ENCODE measurements around the gene ADAM33. TPM values are rescaled to one million over a fixed set of nuclear protein-coding genes. Genes with fewer than 3 reads are reported as not detected.

The ADAM33 gene
- total RNA-seq, 2 donors from 2014 or later = 3.0 to 3.3 TPM

DNA sequence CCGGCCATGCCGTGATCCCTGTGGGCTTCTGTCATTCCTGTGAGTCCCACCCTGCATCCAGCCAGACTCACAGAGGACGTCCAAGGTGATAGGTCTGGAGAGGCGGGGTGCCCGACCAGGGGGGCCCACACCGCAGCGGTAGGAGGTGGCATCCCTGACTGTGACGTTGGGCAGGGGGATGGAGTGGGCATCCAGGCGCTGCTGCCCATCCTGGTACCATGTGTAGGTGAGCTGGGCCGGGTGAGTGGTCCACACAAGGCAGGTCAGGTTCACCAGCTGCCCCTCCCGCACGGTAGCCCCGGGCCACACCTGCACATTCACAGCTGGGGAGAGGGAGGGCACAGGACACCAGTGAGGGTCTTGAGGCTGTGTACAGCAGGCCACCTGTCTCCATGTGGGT, 11.6 kb upstream of the ADAM33 start:
- H3K36me3 Mint-ChIP-seq (ENCODE audit: low read depth) = no peaks in the 10 kb centered on the region
- Histone ChIP-seq H3K9me3 (ENCODE audit: control insufficient read depth, low read length) (no peaks in the 10 kb centered on the region), H3K9ac (ENCODE audit: extremely low read depth, low read length, poor library complexity, severe bottlenecking) (no peak overlapping the region), H3K36me3 (ENCODE audit: control insufficient read depth, insufficient read depth, low read length) (no peaks in the 10 kb centered on the region), H3K27ac (ENCODE audit: low read depth, low read length) (no peak overlapping the region), H3K4me1 (ENCODE audit: control insufficient read depth, insufficient read depth, low read length) (no peaks in the 10 kb centered on the region), H3K4me3 (ENCODE audit: low read length) (no peak overlapping the region), H3K27me3 (ENCODE audit: control insufficient read depth, insufficient read depth, low read length, poor library complexity, severe bottlenecking) (no peaks in the 10 kb centered on the region)
- no peaks in the 10 kb centered on the region for H3K4me1 Mint-ChIP-seq
- DNase-seq = no peak
- no peak overlapping the region for H3K4me3 Mint-ChIP-seq
- H3K27me3 Mint-ChIP-seq (ENCODE audit: insufficient read depth) = no peaks in the 10 kb centered on the region
- 89 to 91% methylated on average over 8 to 13 of the region's 13 CpGs for WGBS, 2 experiments (ENCODE audit: insufficient coverage in 1 of 2, insufficient read length in 1 of 2)
- H3K27ac Mint-ChIP-seq = no peak overlapping the region
- H3K9me3 Mint-ChIP-seq = peaks cover 2% of the 10 kb centered on the region
- TF ChIP-seq, protein P1, sequence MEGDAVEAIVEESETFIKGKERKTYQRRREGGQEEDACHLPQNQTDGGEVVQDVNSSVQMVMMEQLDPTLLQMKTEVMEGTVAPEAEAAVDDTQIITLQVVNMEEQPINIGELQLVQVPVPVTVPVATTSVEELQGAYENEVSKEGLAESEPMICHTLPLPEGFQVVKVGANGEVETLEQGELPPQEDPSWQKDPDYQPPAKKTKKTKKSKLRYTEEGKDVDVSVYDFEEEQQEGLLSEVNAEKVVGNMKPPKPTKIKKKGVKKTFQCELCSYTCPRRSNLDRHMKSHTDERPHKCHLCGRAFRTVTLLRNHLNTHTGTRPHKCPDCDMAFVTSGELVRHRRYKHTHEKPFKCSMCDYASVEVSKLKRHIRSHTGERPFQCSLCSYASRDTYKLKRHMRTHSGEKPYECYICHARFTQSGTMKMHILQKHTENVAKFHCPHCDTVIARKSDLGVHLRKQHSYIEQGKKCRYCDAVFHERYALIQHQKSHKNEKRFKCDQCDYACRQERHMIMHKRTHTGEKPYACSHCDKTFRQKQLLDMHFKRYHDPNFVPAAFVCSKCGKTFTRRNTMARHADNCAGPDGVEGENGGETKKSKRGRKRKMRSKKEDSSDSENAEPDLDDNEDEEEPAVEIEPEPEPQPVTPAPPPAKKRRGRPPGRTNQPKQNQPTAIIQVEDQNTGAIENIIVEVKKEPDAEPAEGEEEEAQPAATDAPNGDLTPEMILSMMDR (conservative IDR thresholded peaks at IDR 0.05) = no peak

DNA sequence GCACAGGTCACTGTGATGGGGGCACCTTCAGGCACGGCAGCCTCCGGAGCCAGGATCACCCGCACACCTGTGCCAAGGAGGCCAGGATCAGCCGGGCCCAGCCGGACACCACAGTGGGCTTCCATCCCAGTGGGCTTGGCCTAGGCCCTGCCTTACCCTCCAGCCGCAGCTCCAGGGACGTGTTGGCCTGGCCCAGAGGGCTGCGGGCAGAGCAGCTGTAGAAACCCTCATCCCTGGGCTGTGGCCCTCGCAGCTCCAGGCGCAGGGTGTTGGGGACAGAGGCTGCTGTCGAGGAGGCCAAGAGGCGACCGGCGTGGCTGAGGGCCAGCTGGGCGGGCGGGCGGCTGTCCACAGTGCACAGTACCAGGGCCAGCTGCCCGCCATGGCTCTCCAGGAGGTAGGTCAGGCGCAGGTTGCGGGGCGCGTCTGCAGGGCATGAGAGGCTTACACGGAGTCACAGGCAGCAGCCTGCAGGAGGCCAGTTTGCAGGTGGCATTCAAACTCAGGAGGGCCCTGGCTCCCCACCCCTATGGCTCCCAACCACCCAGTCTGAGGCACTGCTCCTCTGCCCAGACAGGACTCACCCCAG, 11.0 kb upstream of the ADAM33 start:
- Histone ChIP-seq H3K9ac (ENCODE audit: extremely low read depth, low read length, poor library complexity, severe bottlenecking) (no peak overlapping the region), H3K36me3 (ENCODE audit: control insufficient read depth, insufficient read depth, low read length) (no peaks in the 10 kb centered on the region), H3K27me3 (ENCODE audit: control insufficient read depth, insufficient read depth, low read length, poor library complexity, severe bottlenecking) (no peaks in the 10 kb centered on the region), H3K27ac (ENCODE audit: low read depth, low read length) (no peak overlapping the region), H3K4me3 (ENCODE audit: low read length) (no peak overlapping the region), H3K4me1 (ENCODE audit: control insufficient read depth, insufficient read depth, low read length) (no peaks in the 10 kb centered on the region), H3K9me3 (ENCODE audit: control insufficient read depth, low read length) (no peaks in the 10 kb centered on the region)
- TF ChIP-seq, protein P1 (conservative IDR thresholded peaks at IDR 0.05) = no peak
- no peaks in the 10 kb centered on the region for H3K36me3 Mint-ChIP-seq (ENCODE audit: low read depth)
- H3K27me3 Mint-ChIP-seq (ENCODE audit: insufficient read depth) = no peaks in the 10 kb centered on the region
- H3K27ac Mint-ChIP-seq = no peak overlapping the region
- H3K4me1 Mint-ChIP-seq = no peaks in the 10 kb centered on the region
- 92% methylated on average over 19 to 23 of the region's 23 CpGs for WGBS, 2 experiments (ENCODE audit: insufficient coverage in 1 of 2, insufficient read length in 1 of 2)
- no peak for DNase-seq
- H3K4me3 Mint-ChIP-seq = no peak overlapping the region
- H3K9me3 Mint-ChIP-seq = peaks cover 2% of the 10 kb centered on the region

- no peak overlapping the region for H3K9ac ChIP-seq (ENCODE audit: extremely low read depth, low read length, poor library complexity, severe bottlenecking)
- H3K9me3 ChIP-seq (ENCODE audit: control insufficient read depth, low read length) = no peaks in the 10 kb centered on the region
- DNase-seq = no peak
- H3K4me1 Mint-ChIP-seq = no peaks in the 10 kb centered on the region
- no peak overlapping the region for H3K27ac Mint-ChIP-seq
- H3K4me1 ChIP-seq (ENCODE audit: control insufficient read depth, insufficient read depth, low read length) = no peaks in the 10 kb centered on the region
- no peaks in the 10 kb centered on the region for H3K27me3 ChIP-seq (ENCODE audit: control insufficient read depth, insufficient read depth, low read length, poor library complexity, severe bottlenecking)
- H3K36me3 Mint-ChIP-seq (ENCODE audit: low read depth) = no peaks in the 10 kb centered on the region
- TF ChIP-seq, protein P1 (conservative IDR thresholded peaks at IDR 0.05) = no peak
- H3K27me3 Mint-ChIP-seq (ENCODE audit: insufficient read depth) = peaks cover 3% of the 10 kb centered on the region
- WGBS, 2 experiments (ENCODE audit: insufficient coverage in 1 of 2, insufficient read length in 1 of 2) = 92 to 93% methylated on average over 9 of the region's 9 CpGs
- no peak overlapping the region for H3K27ac ChIP-seq (ENCODE audit: low read depth, low read length)
- H3K36me3 ChIP-seq (ENCODE audit: control insufficient read depth, insufficient read depth, low read length) = no peaks in the 10 kb centered on the region
- H3K4me3 Mint-ChIP-seq = no peak overlapping the region
- H3K9me3 Mint-ChIP-seq = peaks cover 2% of the 10 kb centered on the region
- no peak overlapping the region for H3K4me3 ChIP-seq (ENCODE audit: low read length)
Measured at GRCh38 chr20:3691897-3692296, 10.1 kb upstream of the ADAM33 start.
